PC-9 (cell line): Measurements from ENCODE around the gene HS3ST3A1.

Source experiments
- EZH2 ChIP-seq: fragments of 200-600 bp; sonication (generic); IDR thresholded peaks from 2 replicates; pipeline ENCODE4 v1.8.0; 2017; ENCODE audit warnings: antibody characterized with exemption, low read depth
- TF ChIP-seq, protein P1 (sequence below): fragments of 200-600 bp; sonication (generic); conservative IDR thresholded peaks from 2 replicates; pipeline ENCODE4 v1.6.1; 2017; ENCODE audit warnings: mixed run types, antibody characterized with exemption, mild to moderate bottlenecking, moderate library complexity

DNA sequence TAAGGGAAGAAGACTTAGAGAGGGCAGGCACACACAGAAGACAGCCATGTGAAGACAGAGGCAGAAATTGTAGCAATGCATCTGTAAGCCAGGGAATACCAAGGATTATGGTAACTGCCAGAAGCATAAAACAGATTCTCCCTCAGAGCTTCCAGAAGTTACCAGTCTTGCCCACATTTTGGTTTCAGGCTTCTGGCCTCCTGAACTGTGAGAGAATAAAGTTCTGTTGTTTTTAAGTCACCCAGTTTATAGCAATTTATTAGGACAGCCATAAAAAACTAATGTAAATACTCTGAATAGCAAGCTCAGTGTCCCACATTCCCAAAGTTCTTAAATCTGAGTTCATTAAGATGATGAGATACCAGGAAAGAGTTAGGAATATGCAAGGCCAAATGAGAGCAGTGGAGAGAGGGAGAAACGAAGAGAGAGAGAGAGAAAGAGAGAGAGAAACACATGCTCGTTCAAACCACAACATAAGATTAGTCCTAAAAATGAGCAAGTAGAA, 123.4 kb downstream of the HS3ST3A1 start:
- TF ChIP-seq, protein P1, sequence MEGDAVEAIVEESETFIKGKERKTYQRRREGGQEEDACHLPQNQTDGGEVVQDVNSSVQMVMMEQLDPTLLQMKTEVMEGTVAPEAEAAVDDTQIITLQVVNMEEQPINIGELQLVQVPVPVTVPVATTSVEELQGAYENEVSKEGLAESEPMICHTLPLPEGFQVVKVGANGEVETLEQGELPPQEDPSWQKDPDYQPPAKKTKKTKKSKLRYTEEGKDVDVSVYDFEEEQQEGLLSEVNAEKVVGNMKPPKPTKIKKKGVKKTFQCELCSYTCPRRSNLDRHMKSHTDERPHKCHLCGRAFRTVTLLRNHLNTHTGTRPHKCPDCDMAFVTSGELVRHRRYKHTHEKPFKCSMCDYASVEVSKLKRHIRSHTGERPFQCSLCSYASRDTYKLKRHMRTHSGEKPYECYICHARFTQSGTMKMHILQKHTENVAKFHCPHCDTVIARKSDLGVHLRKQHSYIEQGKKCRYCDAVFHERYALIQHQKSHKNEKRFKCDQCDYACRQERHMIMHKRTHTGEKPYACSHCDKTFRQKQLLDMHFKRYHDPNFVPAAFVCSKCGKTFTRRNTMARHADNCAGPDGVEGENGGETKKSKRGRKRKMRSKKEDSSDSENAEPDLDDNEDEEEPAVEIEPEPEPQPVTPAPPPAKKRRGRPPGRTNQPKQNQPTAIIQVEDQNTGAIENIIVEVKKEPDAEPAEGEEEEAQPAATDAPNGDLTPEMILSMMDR: no peak
- no peak for TF ChIP-seq EZH2
